GM18526 (cell line): ENCODE measurements around the gene ABI3BP.

Experiments
- POLR2A ChIP-seq: IDR thresholded peaks from 3 replicates; pipeline ENCODE4 v1.6.1; 2011; ENCODE audit not compliant: insufficient read length; ENCODE audit errors: extremely low read depth

Gene ABI3BP

DNA sequence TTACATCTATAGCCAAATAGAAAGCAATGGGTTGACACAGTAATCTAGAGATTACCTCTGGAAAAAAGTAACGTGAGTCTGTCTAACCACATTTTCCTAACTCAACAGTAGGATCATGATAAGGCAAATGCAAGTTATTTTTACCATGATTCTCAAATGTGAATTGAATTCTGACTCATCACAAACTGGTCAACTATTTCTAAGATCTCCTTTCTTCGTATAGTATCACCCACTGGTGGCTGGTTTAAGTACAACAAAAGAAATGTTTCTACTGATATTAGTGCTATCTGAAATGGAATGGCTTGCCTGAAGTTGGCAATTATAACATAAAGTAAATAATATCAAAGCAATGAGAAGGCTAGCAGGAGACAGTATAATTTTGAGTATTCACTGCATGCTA is 102.2 kb downstream of the ABI3BP start:
- no peak for TF ChIP-seq POLR2A

GRCh38 chr3:100888881-100889280 is 104.3 kb downstream of the ABI3BP start:
- no peak for TF ChIP-seq POLR2A

- TF ChIP-seq POLR2A = no peak
Observed at GRCh38 chr3:100882571-100882984, 110.6 kb downstream of the ABI3BP start.

- TF ChIP-seq POLR2A = no peak
Observed at GRCh38 chr3:100880845-100881244, 112.4 kb downstream of the ABI3BP start.

DNA sequence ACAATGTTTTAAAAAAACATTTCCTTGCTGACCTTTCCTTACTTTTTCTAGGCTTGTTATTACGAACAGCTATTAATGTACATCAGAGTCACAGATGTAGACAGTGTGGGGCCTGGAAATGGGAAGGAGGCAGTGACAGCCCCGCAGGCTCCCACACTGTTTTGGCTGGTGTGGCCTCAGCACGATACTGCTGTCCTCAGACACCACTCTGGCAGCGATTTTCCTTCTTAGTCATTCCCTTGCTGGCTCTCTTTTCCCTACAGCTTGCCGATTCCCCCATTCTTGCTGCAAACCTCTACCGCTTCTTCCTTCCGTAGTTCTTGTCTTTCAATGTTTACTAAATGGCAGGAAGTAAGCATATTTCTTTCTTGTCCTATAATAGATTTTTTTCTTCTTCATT is 113.1 kb downstream of the ABI3BP start:
- TF ChIP-seq POLR2A = no peak

DNA sequence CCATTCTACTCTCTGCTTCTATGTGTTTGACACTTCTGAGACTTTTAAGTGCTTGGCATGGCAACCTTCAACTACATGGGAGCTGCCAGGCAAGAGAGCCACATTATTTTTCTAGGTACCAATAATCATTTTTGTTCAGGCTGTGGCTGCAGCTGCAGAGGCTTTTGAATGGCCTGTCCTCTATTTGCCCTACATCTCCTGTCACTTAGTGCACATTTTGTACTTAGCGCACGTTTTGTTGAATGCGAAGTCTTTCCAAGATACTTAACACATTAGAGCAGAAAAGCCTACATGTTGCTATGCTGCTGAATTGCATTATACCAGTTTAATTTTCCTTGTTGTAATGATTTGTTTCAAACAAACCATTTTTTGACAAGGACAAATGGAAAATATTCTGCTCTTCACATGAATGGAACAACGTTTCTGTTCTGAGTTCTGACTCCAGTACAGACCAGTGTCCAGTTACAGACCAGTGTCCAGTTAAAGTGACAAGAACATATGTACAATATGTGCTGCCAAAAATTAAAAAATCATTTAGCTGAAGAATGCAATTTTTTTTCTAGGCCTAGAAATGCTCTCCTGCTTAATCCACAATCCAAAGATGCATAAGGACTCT is 113.9 kb downstream of the ABI3BP start:
- no peak for TF ChIP-seq POLR2A

GRCh38 chr3:100877286-100877685 is 115.9 kb downstream of the ABI3BP start:
- TF ChIP-seq POLR2A = no peak

- TF ChIP-seq POLR2A = no peak
Observed at GRCh38 chr3:100875239-100875638, 118.0 kb downstream of the ABI3BP start.

DNA sequence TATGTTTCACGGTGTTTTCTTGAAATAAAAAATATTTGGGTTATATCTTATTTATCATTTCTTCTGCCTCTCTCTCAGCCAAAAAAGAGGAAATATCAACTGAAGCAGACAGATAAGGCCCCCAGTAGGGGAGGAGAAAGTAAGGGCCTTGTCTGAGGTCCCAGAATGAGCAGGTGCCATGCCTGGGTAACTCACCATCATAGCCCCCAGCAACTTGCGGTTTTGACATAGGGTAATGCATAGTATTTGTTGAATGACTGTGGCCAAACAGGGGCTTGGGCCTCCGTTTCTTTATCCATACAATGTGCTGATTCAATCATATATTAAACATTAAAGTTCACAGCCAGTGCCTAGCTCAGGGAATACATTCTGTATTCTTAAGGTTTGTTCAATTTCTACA is 119.6 kb downstream of the ABI3BP start:
- no peak for TF ChIP-seq POLR2A

- TF ChIP-seq POLR2A = no peak
Observed at GRCh38 chr3:100871306-100871705, 121.9 kb downstream of the ABI3BP start.

DNA sequence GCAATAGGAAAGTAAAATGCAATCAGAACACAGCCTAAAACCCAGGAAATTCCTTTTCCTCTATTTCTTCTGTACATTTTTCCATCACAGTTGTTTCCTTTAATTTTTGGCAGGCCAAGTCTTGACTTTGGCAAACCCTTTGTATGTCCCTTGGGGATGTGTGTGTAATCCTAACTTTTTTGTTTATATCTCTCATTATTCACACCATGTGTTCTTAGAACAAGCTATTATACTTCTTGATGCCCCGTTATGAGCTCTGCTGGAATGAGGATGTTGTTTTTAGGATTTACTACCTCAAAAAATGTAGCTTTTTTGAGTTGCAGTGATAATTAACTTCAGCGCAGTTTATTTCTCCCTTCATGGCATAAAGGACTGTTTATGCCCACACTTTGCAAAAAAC is 123.4 kb downstream of the ABI3BP start:
- TF ChIP-seq POLR2A = no peak

DNA sequence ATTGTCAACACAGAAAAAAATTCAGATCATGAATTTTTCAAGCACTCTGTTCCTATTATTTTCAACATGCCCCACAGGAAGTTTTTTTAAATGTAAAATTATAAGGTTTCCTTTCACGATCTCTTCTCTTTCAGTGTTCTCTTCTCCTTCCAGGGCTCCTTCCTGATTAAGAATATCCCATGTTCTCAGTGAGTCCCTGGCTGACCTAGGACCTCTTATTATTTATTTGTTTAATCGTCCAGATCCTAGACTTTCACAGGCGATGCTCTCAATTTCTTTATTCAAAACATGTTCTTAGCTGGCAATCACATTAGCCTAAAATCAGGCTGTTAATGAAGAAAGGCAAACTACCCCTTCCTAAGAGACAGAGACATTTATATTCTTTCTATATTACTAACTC is 124.3 kb downstream of the ABI3BP start:
- TF ChIP-seq POLR2A = no peak

DNA sequence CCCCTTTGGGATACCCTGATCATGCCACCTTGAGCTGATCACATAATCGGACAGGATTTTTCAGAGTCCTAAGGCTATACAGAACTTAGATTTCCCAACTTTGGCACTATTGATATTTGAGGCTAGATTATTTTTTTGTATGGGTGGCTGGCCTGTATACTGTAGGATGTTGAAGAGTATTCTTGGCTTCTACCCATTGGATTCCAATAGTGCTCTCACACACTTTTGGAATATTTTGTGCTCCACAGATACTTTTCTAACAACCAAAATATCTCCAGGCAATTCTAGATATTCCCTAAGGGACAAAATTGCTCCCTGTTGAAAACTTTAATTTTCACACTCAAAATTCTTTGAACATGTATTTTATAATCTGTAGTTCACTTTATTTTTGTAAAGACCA is 125.1 kb downstream of the ABI3BP start:
- no peak for TF ChIP-seq POLR2A

DNA sequence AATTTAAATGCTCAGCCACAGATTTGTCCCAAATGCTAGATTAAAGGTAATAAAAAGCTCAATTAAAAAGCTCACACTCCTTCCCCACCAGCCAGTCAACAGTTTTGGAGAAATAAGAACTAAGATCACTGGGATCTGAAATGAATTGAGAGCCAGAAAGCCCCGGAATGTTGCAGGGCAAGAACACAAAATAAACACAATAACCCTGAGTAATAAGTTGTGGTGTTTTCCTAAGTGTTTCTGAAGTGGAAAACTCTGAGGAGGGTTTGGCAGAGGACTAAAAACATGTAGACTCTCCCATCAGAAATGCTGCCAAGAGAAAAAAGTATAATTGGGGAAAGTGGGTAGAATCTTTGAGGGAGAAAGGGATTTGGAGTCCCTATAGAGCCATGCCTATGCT is 127.8 kb downstream of the ABI3BP start:
- no peak for TF ChIP-seq POLR2A

- no peak for TF ChIP-seq POLR2A
Observed at GRCh38 chr3:100864471-100865250, 128.6 kb downstream of the ABI3BP start.

DNA sequence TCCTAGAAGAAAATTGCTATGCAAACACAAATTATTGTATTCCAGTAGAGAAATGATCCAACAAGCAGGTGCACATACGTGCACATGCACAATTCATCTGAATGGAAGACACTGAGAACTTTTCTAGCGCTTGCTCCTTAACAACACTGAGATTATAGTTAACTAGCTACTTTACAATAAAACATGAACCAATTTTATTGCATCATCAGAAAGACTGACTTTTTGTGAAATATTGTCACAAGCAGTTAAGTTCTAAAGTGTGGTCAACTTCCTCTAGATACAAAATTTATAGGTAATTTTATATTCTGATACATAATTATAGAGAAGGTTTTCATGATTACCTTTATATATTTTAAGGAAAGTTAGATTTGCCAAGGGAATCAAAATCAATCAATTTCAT is 135.4 kb downstream of the ABI3BP start:
- no peak for TF ChIP-seq POLR2A

DNA sequence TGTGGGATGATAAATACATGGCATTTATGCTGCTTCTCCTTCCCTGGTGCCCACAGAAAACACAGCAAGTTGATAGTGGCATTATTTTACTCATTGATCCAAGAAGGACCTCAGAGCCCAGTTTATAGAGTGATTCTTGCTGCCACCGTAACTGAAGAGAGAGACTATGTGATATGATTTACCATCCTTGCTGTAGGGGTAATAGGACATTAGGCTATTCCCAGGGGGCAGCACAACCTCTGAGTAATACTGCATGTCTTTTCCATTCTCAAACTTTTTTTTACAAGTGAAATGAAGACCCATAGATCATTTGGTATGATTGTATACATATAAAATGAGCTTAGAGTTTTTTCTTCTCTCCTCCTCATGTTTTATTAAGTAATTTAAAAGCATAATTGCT is 136.4 kb downstream of the ABI3BP start:
- TF ChIP-seq POLR2A = no peak
